ENCODE measurements around the gene MYO5A.
"Not testable (repeated sequence)": the region's sequence is repeated elsewhere in the genome, so short reads cannot be mapped to it uniquely, and the experiment has no call there.

MYO5A gene

DNA sequence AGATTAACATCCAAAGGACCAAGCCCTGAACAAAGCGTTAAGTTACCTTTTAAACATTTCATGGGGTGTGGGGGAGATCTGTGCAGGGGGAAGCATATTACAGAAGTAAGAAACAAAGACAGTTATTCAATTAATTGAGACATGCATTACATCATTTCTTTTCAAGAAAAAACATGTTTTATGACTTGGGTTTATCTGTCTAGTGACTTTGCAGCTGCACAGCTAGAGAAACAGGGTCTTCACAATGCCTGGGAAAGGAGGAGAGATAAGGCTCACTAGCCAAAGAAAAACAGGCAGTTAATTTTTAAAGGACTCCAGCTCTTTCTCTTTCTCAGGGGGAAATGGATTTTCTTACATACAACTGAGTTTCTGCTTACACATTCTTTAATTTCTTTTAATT lies 112.1 kb downstream of the MYO5A start:
- DNase-seq = not testable (repeated sequence)

DNA sequence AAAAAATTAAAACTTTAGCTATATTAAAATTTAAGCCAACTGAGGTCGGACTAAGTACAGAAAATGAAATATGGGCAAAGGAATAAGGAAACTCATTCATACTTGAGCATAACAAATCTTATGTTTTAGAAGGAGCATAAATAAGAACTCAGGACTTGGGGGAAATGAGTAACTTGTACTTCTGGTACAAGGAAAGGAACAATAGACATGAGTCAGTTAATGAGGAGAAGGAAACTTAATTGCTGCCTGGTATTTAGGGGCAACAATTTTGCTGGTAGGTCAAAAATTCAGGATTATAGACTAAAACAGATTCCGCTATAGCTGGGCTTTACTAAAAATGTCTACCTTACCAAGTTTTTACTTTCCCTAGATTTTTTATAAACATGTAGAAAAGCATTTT lies 113.1 kb downstream of the MYO5A start:
- no peak for DNase-seq

DNA sequence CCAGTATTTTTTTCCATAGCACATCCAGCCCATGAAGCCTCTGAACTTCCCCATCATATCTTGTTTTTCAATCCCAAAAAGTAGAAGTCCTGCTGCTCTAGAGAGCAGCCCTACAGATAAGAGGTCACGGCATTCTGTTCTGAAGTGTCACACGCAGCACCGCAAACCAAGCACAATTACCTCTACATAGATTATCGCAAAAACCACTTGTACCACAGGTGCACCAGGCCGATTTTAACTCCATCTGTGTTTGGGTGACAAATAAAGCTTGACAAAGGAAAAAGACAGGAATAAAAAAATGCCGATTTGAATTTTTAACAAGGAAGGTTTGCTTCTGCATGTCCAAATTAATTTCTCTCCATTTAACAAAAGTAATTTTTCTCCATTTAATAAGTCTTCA lies 113.7 kb downstream of the MYO5A start:
- no peak for DNase-seq

DNA sequence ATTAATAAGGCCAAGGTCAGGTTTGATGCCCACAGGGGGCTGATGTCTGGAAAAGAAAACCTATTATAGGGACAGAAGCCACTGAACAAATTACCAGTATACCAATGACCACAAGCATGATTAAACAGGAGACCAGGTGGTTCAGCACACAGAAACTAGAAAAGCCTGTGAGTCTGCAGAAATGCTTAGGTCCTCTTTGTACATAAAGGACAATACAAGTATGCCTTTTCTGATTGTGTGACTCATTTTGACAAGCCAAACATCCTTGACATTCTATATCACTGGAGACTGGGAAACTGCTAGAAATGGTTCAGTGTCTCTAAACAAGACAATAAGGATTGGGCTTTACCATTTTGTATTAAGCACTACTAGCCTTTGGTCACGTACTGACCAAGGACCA lies 119.9 kb downstream of the MYO5A start:
- DNase-seq = no peak

DNA sequence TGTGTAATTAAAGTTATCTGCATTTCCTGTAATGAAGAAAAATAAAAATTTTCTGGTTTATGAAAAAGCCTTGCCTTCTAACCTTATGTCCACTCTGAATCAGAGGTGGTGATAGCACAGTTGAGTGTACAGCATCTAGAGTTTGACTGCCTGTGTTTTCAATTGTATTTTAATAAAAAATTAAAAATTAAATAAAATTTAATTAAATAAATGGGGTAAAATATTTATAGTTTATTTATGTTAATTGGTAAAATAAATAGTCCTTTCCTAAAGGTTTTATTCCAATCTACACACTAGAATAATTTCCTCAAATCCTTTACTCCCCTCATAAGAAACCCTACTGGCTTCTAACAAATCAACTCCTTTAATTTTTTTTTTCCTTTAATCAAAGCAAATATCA lies 121.3 kb downstream of the MYO5A start:
- no peak for DNase-seq

DNA sequence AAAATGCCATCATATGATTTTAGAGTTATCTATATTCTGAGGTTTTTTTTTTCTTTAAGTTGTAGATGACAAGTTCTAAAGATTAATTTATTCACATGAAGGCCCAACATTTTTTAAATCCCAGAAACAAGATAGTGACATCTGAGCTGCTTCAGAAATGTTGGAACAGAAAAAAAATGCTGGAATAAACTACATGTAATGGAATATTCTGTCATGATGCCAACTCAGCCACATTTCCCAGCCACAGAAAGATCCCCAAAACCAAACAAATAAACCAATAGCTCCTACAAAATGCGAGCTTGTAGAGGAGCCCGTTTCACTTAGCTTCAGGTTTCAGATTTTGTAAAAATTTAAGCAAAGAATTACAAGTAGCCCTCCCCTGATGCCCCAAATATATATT lies 122.1 kb downstream of the MYO5A start:
- DNase-seq = no peak

DNA sequence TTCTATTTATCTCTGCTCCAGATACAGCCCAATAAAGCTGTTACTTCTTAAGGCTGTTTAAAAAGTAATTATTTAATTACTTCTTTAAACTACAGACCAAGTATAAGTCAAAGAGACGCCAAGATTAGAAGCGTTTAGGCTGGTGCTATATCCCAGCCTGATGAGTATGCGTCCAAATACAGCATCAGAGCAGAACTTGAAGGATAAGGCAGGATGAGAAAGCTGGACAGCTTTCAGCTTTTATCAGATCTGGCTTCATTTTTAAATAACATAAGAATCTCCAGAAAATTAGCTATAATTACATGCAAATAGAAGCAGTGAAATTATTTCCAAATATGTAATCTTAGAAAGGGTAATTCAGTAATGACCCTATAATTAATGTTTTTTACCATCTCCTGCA lies 122.8 kb downstream of the MYO5A start:
- DNase-seq = no peak

DNA sequence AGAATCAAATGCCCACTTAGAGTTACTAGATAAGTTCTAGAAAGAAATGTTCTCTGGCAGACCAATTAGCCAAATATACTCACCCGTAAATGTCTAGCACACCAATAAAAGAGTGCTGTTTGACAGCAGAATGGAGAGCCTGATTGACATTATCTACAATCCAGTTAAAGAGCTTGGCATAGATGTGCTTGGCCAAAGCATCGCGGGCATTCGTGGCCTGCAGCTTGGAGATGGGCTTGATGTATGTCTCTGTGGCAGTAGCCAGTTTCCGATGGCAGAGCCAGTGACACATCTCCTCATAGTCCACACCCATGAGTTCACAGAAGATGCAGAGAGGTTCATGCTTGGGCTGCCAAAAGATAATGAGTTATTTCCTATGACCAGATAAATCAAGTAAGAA lies 131.6 kb downstream of the MYO5A start:
- DNase-seq = no peak

DNA sequence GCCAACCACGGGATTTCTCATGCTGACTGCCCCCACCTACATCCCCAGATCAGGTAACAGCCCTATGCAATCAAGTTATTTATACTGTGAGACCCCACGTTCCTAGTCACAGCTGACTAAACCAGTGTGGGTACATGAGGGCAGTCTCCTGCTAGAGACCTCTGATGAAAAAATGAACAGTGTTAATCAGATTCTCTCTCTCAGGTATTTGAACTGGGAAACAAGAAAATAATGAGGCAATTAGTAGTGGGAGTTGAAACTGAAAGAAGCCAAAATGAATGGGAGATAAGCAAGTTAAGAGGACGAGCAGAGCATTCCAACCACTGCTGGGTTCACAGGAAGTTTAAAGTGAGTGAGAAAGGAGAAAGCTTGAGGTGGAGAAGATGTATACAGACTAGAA lies 134.6 kb downstream of the MYO5A start:
- DNase-seq = no peak

DNA sequence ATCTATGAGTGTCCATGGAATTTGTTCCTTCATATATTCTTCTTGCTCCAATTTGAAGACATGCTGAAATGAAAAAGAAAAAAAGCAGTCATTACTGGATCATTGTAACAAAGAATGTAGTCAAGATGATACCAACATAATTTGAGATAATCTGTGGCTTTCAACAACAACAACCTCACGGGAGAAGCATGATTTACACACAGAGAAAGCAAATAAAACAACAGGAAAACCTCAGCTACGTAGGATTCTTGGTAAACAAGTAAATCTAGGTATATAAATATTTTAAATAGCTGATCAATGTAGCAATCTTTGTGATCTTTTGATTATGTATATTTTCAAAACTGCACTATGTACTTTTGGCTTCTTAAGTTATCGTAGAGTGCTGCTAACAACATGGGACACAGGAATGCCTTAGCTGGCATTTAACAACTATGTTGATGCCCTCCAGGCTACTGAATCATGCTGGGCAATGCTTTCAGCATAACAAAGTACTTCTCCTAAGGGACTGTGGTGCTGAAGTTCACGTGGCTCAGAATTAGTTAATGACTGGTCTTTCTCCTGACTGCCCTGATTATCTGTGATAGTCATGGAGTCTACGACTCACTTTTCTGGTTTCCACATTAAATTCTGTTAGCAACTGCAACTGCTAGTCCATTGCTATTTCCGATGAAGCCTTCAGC lies 136.5 kb downstream of the MYO5A start:
- DNase-seq = no peak

DNA sequence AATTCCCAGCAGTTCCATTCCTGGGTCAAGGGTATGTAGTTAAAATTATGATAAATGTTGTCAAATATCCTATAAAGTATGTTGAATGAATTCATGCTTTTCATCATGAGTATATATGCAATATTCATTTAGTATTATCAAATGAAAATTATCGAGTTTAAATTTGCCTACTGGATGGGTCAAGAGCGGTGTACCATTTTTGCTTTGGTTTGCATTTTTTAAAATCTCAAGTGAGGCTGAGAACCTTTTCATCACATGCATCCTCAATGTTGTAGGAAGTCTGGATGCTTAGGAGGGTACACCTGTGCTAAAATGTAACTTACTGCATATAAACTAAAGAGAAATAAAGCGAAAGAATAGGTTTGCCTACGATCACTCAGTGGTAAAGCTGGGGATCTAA lies 137.6 kb downstream of the MYO5A start:
- no peak for DNase-seq

DNA sequence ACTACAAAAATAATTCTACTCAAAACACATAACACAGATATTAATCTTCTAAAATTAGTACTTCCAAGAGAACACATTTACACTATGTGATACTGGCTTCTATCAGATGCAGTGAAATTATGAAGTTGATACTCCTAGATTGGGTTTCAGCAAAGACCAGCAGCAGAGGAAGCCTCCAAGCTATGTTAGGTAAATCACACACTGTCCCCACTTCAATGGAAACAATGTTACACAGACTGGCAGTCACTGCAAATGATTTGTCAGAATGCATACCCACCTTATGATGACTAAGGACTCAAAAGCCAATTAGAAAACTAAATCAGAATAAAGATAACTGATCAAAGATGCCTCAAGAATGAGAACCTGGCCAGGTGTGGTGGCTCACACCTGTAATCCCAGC lies 143.0 kb downstream of the MYO5A start:
- DNase-seq = no peak

DNA sequence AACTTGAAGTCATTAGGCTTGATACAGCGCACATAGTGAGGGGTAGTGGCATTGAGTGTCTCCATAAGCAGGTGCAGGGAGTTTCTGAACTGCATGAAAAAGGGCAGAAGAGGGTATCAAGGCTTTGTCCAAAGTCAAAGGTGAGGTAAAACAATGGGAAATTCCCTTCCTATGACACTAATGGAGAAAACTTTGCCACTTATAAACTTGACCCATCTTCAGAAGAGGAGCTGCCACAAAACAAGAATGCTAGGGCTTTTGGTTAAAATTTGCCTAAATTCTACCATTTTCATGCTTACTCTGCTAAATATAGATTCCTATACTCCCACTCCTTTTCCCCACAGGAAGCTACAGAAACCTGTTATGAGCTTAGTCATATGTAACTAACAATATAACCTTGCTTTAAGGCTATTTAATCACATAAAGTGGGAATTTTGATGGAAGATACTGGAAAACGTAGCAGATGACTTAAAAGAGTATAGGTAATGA lies 145.5 kb downstream of the MYO5A start:
- no peak for DNase-seq

DNA sequence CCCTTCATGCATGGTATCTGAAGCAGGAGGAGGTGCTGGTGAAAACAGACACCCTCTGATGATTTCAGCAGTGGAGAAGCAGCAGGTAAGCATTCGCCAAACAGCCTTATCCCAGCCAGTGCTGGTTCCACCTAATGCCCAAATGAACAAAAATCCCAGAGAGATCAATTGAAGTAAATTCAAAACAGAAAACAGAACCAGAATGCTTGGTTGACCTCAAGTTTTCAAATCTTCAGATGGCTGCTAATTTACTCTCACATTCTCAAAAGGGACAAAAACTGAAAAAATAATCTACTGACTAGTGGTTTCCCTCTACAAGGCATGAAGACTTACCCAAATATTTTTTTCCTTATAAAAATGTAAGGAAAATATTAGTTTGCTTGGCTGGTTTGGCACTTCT lies 146.0 kb downstream of the MYO5A start:
- no peak for DNase-seq

DNA sequence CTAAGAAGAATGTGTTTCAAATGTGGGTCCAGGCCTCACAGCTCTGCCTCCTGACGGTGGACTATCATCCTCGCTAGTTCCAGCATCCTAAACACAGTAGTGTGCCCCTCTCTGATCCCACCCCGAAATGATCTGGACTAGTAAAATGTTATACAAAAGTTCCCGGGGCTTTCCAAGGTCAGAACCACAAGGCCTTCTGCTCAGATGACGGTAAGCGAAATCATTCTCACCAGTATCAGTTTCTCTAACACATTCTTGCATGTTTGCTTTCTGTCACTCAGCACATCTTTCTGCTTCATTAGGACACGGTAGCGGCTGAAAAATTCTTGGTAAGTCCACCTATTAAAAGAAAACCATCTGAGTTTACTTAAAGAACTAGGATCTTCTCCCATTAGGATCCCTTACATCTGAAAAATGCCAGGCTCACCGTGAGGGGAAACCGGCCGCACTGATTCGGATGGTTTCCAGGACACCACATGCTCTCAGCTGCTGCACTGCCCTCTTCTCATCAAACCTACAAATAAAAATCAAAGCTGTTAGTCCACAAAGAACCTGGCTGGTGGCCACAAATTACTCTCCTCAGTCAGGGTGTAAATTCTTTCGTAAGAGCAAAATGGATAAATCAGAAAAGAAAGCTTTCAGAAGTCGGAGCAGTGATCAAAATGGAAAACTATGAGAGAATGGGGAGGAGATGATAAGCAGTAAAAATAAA lies 149.1 kb downstream of the MYO5A start:
- DNase-seq = no peak

DNA sequence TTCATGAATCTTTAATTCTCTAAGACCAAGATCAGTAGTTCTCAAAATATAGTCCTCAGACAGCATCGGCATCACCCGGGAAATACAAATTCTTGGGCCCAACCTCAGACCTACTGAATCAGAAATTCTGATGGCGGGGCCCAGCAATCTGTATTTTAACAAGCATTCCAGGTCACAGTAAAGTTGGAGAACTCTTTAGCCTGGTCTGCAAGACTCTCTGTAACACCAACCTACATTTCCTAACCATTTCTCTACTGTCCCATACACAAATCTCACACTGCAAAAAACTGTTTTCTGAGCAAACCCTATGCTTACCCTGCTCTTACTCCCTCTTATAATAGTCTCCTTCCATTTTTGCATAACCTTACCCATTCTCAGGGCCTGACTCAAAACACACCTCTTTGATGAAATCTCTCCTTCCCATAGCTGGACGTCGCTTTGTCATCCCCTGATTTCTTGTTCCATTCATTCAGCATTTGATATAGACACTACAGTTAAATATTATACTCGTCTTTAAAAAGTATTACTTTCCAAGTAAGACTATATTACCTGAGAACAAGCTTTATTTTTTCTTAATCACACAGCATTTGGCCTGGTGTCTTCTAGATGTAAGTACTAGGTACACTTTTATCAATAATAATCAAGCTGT lies 149.8 kb downstream of the MYO5A start:
- DNase-seq = no peak

DNA sequence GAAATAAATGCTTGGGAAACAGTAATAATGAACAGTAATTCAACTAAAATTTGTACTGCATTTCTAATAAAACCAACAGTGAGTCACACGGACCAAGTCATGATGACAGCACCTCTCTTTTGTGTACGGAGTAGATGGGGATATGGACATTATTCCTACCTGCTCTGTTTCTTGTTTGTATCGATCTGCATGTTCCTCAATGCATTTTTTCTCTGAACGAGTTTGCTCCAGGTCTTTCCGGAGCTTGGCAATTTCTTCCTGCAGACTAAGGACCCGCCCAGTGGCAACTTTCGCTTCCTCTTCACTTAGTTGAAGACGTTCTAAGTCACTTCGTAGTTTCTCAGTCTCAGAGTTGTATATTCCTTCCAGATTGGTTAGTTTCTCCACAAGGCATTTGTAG lies 158.7 kb downstream of the MYO5A start:
- no peak for DNase-seq

DNA sequence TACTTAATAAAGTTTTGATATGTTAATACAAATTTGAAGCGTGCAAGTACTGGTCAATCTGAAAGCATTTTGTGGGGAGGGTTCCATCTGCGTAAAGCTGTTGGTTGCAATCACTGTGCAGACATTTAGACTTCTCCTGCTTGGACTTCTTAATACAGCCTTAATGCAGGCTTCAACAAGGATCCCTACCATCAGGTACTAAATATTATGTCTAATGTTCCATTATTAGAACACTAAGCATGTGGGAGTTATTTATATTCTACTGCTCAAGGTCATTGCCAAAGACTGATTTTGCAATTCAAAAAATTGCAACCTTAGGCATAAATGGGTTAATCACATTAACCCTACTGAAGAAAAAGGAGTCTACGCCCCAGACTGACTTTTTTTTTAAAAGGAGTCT lies 159.2 kb downstream of the MYO5A start:
- DNase-seq = no peak

DNA sequence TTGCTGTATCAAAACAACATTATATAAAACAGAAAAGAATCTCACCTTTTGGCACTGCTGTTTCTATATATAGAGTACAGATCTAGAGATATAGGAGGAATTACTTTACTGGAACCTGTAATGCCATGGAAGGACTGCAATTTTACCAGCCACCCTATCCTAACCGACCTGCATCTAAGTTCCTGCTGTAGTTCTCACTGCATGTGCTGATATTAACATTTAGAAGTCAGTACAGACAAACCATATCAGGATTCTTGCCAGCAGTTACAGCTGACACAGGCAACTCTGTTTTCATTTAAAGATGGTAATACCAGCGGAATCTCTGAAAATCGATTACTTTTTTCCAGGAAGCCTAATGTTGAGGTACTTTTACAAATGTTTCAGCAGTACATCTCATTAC lies 159.7 kb downstream of the MYO5A start:
- DNase-seq = no peak

DNA sequence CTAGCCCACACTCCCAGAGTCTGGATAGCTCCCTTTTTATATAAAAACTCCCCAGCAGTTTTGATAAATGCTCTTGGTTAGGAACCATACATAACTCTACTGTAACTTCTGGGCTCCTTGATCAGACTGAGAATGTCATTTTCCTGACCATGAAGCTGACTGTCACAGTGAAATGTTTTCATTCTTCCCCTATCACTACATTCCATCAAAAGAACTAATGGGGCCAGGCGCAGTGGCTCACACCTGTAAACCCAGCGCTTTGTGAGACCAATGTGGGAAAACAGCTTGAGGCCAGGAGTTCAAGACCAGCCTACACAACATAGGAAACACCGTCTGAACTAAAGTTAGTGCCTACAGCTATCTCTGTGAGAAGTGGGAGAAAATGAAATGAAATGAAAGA lies 160.3 kb downstream of the MYO5A start:
- DNase-seq = no peak

DNA sequence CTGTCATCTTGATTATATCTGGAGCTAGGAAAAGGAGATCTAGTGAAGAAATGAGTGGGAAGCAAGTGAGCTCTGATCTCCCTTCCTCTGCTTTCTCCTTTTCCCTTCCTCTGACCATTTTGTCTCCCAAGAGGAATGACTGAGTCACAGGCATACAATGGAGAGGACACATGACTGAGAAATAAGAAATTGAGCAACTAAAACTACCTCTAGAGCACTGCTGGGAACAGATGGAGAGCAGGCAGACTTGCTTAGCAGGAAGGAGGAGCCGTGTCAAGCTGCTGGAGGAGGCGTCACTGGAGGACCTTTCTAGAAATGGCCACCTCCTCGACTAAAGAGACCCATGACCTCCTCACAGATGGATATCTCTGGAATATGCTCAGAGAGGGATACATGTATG lies 166.2 kb downstream of the MYO5A start:
- DNase-seq = no peak

DNA sequence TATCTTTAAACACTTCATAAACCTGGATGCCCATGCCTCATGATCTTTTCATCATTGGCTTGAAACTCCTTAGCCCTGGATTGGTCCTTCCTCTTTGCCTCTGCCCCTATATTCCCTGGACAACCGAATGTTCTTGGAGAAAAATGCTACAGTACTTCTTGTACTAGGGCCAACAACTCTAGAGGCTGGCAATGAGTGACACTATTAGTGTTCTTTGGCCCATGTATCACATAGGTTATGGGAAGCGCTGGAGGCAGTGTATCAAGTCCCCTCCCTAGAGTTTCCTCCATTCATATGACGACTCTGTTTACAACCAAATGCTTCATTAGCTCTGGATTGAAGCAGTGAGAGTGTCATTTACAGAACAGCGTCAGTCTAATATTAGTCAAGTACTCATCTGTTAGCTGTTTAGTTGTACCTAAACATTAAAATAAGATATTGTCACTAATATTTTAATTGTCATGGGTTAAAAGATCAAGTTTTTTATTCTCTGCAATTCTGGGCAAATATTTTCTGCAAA lies 166.6 kb downstream of the MYO5A start:
- no peak for DNase-seq

DNA sequence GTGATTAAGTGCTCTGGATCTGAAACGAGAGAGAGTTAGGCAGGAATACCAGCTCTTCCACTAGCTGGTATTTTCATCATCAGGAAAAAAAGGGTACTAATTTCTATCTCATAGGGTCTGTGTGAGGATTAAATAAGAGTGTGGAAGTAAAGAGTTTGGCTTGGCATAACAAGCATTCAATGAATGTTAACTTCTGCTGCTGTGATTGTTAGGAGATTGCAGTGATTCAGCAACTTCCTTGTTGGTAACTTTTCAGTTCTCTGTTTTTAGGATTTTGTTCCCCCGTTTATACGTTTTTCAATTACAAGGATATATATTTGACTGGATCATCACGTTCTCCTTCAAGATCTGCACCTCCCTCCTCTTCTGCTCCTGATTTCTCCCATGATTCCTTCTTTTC lies 167.2 kb downstream of the MYO5A start:
- no peak for DNase-seq
